ENCODE results near the gene FCHO2.

FCHO2 gene

DNA sequence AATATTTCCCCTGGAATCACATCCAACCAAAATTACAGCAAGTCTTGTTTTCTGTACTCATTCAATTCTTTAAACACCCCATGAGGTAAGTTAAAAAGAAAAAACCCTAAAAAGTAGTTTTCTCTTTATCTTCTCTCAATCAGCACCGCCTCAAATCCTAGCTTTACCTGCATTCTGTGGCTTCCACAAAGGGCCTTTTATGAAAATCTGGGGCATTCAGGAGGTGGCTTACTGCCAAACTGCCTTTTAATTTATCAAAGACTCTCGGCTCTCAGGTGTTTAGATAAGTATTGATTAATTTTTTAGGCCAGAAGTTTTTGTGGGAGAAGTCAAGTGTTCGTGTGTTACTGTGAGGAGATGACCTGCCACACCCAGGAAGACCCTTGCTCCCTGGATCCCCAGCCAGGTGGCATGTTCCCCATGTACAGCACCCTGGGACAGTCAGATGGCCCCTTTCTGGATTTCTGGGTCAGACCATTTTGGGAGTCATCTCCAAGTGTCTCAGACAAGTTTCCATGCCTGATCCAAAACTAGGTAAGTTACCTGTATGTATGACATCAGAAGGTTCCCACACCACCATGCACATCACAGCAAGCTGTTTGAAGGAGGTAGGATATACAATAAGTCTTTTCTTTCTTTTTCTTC lies 158.3 kb downstream of the FCHO2 start:
- no peak for DNase-seq (ENCODE audit: low read depth)

DNA sequence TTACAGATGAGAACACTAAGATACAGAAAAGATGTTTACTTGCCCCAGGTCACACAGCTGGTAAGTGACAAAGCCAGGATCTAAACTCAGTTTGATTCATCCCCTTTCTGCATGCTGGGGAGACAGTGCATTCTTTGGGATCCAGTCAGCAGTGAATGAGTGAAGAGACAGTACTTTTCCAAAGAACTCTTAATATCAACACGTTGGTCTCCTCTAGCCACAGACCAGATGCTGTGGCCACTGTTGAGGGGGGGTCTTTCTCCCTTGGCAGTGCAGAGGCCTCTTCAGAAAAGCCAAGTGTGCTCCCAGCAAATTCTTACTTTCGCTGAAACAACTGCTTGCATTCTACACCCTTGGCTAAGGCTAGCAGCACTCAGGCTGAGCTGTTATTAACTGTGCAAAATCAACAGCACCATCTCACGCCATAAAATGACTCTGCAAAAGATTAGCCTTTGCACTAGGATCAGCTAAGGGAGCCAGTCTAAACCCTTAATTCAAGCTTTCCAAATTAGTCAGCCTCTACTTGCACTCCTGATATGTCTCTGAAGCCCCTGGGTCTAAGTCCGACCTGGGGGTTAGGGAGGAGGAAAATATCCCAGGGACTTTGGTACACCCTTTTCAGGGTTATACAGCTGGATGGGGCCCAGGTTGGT lies 159.7 kb downstream of the FCHO2 start:
- no peak for DNase-seq (ENCODE audit: low read depth)

GRCh38 chr5:73116506-73116905 lies 160.7 kb downstream of the FCHO2 start:
- DNase-seq (ENCODE audit: low read depth) = no peak

- DNase-seq (ENCODE audit: low read depth) = no peak
These were observed 161.4 kb downstream of the FCHO2 start for GRCh38 chr5:73117088-73117740.

DNA sequence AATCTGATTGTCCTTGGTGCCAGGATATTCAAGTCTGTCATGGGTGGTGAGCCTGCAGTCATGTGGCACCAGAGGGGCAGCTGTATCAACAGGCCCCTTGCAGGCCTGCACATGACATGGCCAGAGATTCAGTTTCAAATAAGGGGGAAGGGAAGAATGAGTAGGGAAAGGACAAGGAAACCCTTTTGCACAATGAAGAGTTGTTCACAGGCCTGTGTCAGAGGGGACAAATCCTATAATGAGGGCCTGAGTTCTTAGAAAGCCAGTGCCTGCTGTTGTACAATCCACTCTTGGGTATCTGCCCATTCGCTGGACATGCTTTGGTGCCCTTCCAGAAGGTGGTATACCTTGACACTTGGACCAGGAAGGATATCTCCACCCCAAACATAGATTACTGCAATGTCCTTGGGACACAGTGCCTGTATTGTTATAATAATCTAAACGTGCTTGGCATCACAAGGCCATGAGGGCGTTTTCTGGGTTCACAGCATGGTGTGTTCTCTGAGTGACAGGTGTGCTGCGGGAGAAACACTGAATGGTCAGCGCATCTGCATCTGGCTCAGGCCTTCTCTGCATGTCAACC lies 162.6 kb downstream of the FCHO2 start:
- DNase-seq (ENCODE audit: low read depth) = no peak

DNA sequence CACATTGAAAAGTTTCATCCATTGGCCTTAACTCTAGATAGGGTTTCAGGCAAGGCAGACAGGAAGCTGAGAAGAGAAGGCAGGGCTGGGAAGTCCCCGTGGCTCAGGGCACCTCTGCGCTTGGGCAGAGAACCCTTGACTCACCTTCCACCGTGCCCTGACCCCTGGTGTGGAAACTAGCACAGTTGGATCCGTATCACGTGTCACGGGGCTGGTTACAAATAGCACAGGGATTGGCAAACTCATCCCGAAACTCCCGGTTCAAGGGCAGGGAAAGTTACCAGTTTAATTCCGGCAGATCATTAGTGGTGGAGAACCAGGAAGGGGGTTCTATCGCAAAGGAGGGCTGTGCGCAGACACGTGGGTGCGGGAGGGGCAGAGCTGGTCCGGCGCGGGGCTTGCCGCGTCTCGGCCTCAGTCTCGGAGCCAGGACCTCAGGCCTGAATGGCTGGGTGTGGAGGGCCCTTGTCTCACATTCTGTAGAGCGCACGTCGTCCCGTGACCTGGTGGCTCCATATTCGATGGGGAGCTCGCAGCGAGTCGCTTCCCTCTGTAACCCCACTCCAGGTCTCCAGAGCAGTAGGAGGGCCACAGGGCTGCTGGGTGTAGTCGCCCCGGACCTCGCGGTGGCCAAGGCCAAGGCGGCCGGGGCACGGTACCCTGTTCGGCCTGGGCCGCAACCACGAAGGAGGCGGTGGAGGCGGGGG lies 163.8 kb downstream of the FCHO2 start:
- no peak for DNase-seq (ENCODE audit: low read depth)

GRCh38 chr5:73120222-73121118 lies 164.6 kb downstream of the FCHO2 start, which contains the start of gene TMEM171:
TSS of gene TMEM171 (plus strand) at chr5:73120575. CDS start at chr5:73123374, 2,799 bp downstream.
- no peak for DNase-seq (ENCODE audit: low read depth)

DNA sequence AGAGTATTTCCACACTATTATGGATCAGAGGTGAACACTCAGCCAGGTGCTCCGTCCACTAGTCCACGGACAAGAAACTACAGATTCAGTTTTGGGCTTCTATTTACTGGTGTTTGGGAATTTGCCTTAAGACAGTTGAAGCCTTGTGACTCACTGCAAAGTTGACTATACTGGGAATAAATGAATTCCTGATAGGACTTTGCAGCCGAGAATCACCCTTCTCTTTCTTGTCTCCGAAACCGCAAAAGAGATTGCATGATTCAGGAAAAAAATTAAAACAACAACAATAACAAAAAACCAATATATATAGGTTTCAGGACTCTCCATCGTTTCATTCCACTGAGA lies 165.2 kb downstream of the FCHO2 start:
- DNase-seq (ENCODE audit: low read depth) = no peak

- DNase-seq (ENCODE audit: low read depth) = no peak
These were observed 167.3 kb downstream of the FCHO2 start for GRCh38 chr5:73122875-73123810.

DNA sequence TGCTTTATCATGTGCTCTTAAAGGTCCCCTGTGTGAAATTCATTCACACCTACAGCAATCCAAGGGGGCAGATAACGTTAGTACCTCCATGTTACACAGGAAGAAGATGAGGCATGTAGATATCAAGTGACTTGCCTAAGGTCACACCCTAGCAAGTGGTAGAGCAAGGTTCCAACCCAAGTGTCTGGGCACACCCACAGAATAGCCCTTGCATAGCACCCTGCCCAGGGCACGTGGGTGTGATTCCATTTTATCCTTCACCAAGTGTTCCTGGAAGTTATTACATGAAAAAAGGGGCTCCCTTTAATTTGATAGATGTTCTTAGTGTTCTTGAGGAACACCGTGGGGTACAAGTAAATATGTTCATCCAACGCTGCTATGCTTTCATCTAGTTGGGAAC lies 169.4 kb downstream of the FCHO2 start:
- DNase-seq (ENCODE audit: low read depth) = no peak

GRCh38 chr5:73126381-73126780 lies 170.5 kb downstream of the FCHO2 start:
- DNase-seq (ENCODE audit: low read depth) = no peak

- no peak for DNase-seq (ENCODE audit: low read depth)
These were observed 171.1 kb downstream of the FCHO2 start for GRCh38 chr5:73126957-73127356.

DNA sequence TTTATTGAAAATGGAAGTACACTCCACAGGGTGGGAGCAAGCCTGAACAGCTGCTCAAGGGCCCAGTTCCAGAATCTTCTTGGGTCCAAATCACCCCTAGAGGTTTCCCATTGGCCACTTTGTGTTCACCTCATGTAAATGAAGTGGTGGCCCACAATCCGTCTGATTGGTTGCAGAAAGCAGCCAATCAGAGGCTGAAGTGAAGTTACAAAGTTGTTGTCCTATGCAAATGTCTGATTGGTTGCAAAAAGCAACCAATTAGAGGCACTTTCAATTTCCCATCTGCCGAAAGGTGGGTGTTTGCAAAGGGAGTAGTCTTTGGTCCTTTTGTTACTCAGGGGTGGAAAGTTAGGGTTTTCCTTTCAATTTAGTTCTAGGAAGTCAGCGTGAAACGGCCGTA lies 173.3 kb downstream of the FCHO2 start:
- DNase-seq (ENCODE audit: low read depth) = no peak

GRCh38 chr5:73130811-73131210 lies 175.0 kb downstream of the FCHO2 start:
- DNase-seq (ENCODE audit: low read depth) = no peak

- no peak for DNase-seq (ENCODE audit: low read depth)
These were observed 176.0 kb downstream of the FCHO2 start for GRCh38 chr5:73131711-73132425.

DNA sequence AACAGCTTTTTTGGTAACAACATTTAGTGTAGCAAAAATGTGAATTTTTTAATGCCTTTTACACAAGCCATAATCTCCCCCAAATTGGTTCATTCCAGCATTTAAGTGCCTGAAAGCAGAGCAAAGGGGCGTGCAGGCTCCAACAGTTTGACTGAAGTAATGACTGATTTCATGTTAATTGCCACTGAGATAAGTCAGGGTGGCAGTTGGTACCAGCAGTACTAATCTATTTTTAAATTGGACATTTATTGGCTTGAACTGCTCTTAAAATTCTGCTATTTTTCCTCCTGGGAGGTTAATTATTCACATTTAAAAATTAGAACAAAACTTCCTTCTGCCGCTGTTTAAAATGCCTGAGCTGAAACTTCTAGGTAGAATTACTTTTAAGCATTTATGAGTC lies 176.9 kb downstream of the FCHO2 start:
- no peak for DNase-seq (ENCODE audit: low read depth)

DNA sequence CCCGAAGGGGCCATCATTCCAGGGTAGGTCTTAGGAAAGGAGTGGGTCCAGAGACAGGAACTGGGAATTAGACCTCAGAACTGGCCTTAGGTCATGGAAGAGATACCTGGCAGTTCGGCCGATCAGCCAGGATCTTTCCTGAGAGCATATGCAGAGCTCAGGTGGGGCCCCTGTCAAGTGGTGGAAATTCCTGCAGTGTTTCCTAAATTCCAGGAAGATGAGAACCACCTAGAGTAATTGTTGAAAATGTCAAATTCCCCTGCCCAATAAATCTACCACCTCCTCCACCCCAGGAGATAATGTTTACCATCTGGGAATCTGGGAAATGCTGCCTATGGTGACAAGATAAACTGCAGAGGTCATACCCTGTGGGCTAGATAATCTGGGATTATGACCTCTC lies 179.2 kb downstream of the FCHO2 start:
- DNase-seq (ENCODE audit: low read depth) = no peak

DNA sequence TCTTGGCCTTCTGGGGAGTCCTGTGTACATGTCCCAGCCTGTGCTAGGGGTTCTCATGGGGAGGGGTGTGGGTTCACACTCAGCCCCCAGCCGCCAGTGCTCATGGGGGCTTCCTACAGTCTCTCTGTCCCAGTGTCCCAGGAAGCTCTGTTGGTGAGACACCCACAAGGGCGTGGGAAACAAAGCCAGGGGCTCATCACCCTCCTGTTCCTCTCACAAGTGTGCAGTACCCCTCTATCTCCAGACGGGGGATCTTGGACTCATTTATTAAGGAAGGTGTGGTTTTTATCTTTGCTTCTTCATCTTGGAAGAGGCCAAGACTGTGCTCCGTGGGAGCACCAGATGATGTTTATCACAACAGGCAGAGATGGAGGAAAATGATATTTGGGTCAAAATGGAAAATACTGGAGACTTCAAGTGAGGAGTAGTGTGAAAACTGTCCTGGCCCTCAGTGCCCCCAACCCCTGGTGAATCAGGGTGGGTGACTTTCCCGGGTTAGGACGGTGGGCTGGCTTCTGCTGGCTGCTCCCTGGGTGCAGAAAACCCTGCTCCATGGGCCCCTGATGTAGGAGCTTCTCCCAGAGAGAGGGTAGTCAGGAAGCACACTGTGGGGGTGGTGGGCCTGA lies 179.7 kb downstream of the FCHO2 start:
- no peak for DNase-seq (ENCODE audit: low read depth)

DNA sequence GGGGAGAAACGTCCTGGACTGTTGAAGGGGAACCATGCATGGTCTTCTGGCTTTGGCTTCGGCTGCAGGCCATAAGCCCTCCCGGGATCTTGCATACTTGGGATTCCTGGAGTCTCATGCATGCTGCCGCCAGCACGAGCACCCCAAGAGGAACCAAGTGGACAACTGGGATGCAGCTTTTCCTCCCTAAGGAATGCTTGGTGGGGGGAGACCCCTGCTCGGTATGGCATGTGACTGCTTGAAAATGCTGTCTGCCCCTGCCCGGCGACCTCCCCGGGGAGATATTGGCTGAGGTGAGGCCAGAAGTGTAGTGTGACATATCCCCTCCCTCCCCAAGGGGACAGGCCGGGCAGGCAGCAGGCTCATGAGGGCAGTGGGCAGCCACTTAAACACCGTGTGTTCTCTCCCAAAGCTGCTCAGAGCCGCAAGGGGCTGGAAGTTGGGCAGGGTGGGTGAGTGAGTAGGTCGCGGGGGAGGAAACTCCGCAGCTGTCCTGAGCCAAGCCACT lies 180.3 kb downstream of the FCHO2 start:
- no peak for DNase-seq (ENCODE audit: low read depth)

Data from stimulated activated CD8-positive, alpha-beta memory T cell treated with anti-CD3 and anti-CD28 coated beads, Interleukin-12 subunit alpha, Interleukin-12 subunit beta, amount 100 ng/mL, for 4 hours (primary cell).